ENCODE results near the gene ITSN2.

Gene ITSN2

GRCh38 chr2:24207359-24207758, 153.0 kb downstream of the ITSN2 start:
- DNase-seq (ENCODE audit: extremely low read depth, low read depth): no peak
- no peak for TF ChIP-seq CTCF (IDR thresholded peaks at IDR 0.05; ENCODE audit: low read depth, low read length)

- DNase-seq (ENCODE audit: extremely low read depth, low read depth): no peak
These were observed 153.6 kb downstream of the ITSN2 start for GRCh38 chr2:24206714-24207113.

GRCh38 chr2:24206242-24206641, 154.1 kb downstream of the ITSN2 start:
- no peak for TF ChIP-seq CTCF (IDR thresholded peaks at IDR 0.05; ENCODE audit: low read depth, low read length)
- no peak for DNase-seq (ENCODE audit: extremely low read depth, low read depth)

More at GRCh38 chr2:24206714-24207113, 153.6 kb downstream of the ITSN2 start:
- TF ChIP-seq CTCF (IDR thresholded peaks at IDR 0.05; ENCODE audit: low read depth, low read length): no peak

- TF ChIP-seq CTCF (IDR thresholded peaks at IDR 0.05; ENCODE audit: low read depth, low read length): no peak
- DNase-seq (ENCODE audit: extremely low read depth, low read depth): no peak
These were observed 155.2 kb downstream of the ITSN2 start for GRCh38 chr2:24205131-24205530.

- DNase-seq (ENCODE audit: extremely low read depth, low read depth): no peak
- no peak for TF ChIP-seq CTCF (IDR thresholded peaks at IDR 0.05; ENCODE audit: low read depth, low read length)
These were observed 155.8 kb downstream of the ITSN2 start for GRCh38 chr2:24204505-24204904.

GRCh38 chr2:24203787-24204150, 156.6 kb downstream of the ITSN2 start:
- TF ChIP-seq CTCF (IDR thresholded peaks at IDR 0.05; ENCODE audit: low read depth, low read length): no peak
- DNase-seq (ENCODE audit: extremely low read depth, low read depth): no peak

- DNase-seq (ENCODE audit: extremely low read depth, low read depth): no peak
- no peak for TF ChIP-seq CTCF (IDR thresholded peaks at IDR 0.05; ENCODE audit: low read depth, low read length)
These were observed 157.1 kb downstream of the ITSN2 start for GRCh38 chr2:24203029-24203786.

Data from AG09319 (cell line).